NCI-H1930 (cell line): ENCODE results near the gene NTM.
"Not testable (repeated sequence)": the region's sequence is repeated elsewhere in the genome, so short reads cannot be mapped to it uniquely, and the experiment has no call there.

ENCODE experiments used
- DNase-seq, 2 experiments: peaks; one replicate each; lab custom pipeline; 2025; lab: John Stamatoyannopoulos, UW

The NTM gene

DNA sequence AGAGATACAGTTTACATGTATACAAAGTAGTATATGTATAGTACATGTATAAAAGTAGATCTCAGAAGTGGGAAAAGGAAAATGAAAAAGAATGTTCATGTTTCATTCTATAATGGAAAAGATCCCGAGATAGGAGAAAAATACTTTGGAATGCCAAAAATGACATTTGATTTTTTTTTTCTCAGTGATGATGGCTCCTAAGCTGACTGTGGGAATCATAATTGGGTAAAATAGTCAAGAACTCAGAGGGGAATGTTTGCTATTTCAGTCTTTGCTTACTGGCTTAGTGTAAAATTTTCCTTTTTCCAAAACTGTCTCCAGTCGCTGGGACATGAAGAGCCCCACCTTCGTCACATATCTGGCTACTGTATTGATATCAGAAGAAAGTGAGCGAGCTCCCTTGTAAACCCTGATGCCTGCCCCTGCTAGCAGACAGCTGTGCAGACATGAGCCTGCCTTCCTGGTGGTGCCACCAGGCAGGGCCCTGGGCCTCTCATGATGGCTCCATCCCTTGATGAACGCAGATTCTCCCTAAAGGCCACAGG, 944.6 kb downstream of the NTM start:
- DNase-seq: no peak

GRCh38 chr11:132315696-132316095, 945.3 kb downstream of the NTM start:
- DNase-seq: no peak

- no peak for DNase-seq
These were observed 948.2 kb downstream of the NTM start for GRCh38 chr11:132318421-132319157.

DNA sequence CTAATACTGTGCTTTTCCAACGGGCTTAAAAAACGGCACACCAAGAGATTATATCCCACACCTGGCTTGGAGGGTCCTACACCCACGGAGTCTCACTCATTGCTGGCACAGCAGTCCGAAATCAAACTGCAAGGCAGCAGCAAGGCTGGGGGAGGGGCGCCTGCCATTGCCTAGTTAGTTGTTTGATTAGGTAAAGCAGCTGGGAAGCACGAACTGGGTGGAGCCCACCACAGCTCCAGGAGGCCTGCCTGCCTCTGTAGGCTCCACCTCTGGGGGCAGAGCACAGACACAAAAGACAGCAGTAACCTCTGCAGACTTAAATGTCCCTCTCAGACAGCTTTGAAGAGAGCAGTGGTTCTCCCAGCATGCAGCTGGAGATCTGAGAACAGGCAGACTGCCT, 949.0 kb downstream of the NTM start:
- DNase-seq: not testable (repeated sequence)

GRCh38 chr11:132330515-132330914, 960.1 kb downstream of the NTM start:
- DNase-seq: no peak

DNA sequence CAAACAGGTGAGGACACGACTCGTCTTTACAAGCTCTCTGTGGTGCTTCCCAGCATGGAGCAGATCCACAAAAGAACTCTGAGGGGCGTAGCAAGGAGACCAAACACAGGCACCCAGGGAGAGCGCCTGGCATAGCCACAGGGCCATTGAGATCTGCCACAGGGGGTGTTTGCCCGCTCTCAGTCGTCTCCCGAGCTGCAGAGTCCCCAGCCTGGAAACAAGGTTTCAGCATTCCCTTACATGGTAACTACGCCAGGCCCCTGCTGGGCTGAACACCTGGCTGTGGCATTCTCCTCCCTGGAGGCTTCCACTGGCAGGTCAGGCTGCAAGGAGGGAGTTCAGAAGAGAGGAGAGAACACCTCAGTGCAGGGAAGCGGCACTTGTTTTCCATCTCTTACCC, 962.1 kb downstream of the NTM start:
- DNase-seq: no peak

- DNase-seq: no peak
These were observed 964.4 kb downstream of the NTM start for GRCh38 chr11:132334769-132335280.

DNA sequence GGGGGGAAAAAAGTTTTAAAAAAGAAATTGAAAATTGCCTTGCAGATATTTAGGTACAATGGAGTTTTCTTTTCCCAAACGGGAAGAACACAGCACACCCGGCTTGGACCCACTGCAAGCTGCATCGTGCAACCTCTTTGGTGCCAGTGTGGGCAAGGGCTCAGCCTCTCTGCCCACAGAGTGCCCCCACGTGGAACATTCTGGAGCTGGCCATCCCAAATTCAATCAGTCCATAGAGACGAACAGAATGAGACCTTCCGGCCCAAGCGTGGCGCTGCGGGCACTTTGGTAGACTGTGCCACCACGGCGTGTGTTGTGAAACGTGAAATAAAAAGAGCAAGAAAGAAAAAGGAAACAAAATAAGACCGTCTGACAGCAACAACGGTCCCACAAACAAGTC, 964.9 kb downstream of the NTM start:
- no peak for DNase-seq

DNA sequence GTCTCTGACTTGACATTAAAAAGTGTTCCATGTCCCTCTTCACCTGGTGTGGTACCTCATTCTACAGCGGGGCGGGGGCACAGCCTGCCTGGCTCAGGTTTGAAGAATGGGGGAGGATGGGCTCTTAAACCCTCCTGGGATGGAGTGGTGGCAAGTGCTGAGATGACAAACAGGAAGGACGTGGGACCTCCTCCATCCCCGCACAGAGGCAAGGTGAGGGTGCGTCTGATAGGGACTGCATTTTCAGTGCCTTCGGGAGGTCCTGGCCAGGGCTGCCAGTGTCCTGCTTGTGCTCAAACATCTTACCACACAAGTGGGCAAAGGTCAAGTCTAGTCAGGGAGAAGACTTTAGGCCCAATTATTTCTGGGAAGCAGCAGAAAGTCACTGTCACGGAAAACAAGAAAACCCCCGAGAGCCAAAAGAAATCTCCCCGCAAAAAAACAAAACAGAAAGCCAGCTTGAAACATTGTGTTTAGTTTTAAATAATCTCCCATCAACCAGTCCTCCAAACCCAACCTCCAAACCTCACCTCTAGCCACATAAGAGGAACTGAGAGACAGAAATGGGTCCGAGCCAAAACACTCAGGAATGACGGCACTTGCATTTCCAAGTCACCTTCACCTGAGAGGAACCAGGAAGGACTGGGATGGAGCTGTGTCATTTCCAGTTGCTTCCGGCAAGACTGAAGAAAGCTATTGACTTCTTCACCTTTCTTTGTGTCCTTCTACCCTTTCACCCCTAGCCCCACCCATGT, 966.5 kb downstream of the NTM start:
- DNase-seq: no peak

GRCh38 chr11:132337819-132338416, 967.5 kb downstream of the NTM start:
- DNase-seq: no peak

- no peak for DNase-seq
These were observed 972.0 kb downstream of the NTM start for GRCh38 chr11:132342408-132342807.

DNA sequence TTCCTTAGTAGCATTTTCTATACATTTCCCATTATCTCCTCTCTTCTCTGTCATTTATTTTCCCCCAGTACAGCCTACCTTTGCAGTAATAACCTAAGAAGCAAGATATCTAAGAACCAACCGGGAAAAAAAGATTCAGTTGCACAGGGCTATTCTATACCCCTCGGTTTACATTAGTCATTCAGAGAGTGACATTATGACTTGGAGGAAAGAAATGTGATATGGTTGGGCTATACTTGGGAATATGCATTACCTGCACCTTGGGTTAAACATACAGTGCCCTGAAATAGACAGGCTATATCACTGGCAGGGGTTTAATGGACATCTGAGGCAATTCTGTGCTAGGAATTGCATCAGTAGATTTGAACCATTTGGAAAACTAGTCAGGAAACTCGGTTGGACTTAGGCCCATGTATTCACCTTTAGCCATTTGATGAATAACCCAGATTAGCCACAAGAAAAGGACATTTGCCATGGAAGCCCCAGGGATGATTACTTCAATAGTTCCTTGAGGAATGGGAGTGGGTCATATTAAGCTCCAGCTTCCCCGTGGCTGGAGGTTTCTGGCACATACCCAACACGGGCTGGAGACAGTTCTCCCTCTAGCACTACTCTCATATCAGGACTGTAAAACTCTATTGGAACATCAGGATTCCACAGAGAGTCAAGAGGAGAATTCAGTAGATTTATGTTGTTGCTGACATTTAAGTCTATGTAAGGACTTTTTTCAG, 973.2 kb downstream of the NTM start:
- no peak for DNase-seq

DNA sequence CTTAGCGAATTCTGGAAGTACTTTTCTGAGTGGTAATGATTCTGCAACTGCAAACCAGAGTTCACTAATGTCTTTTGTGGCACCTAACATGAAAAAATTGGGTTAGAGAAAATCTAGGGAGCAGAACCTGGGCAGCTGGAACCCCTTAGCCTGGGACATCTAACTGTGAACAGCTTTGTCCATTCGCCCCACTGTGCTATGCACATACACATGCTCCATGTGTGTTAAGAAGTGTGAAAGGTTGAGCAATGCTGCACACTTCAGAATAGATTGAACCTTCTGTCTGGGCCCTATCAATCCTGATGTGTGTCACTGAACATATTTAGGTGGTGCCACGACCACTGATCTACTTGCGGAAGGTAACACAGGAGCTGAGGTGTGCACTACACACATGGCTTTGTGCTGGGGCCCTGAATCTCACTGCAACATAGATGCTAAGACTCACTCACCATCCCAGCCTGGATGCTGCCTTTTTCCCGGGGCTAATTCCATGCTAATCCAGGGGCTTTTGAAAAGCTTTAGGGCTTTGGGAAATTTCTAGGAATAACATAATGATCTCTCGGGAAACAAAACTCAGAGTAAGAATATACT, 976.2 kb downstream of the NTM start:
- DNase-seq: no peak

DNA sequence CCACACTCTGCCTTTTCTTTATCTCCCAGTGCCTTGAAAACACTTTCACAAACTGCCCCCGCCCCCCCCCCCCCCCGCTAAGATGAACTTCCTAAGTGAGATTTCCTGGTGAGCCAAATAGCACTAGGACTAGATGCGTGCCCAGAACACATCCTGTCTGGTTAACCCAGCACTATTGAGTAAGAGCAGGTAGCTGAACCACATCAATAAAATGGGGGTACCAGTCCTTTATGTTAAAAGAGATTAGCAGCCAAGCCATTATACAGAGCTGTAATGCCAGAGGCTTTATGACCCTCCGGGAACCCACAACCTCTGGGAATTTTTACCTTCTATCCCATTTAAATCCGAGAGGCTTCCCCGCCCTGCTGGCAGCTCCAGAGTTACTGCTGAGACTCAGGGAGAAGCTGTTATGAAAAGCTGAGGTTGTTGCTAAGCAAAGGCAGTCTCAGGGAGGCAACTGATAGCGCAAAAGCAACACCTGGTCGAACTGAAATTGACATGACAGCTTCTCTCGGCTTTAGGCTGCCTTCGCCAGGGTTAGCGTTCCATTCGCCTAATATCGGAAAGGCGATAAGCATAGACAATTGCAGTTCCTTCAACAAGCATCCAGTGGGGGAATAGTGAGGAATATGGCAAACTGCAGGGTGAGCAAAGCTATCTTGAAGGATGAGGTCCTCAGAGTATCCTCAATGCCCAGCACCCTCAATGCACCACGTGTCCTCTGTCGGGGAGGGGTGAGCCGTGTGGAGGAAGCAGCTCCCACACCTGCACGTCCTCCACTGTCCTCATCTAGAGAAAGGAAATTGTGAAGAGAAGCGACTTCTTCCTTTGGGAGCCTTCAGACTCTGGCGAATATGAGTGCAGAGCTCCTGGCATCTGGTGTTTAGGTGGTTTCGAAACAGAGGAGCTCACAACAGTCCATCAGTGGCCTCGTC, 977.0 kb downstream of the NTM start:
- DNase-seq: no peak

DNA sequence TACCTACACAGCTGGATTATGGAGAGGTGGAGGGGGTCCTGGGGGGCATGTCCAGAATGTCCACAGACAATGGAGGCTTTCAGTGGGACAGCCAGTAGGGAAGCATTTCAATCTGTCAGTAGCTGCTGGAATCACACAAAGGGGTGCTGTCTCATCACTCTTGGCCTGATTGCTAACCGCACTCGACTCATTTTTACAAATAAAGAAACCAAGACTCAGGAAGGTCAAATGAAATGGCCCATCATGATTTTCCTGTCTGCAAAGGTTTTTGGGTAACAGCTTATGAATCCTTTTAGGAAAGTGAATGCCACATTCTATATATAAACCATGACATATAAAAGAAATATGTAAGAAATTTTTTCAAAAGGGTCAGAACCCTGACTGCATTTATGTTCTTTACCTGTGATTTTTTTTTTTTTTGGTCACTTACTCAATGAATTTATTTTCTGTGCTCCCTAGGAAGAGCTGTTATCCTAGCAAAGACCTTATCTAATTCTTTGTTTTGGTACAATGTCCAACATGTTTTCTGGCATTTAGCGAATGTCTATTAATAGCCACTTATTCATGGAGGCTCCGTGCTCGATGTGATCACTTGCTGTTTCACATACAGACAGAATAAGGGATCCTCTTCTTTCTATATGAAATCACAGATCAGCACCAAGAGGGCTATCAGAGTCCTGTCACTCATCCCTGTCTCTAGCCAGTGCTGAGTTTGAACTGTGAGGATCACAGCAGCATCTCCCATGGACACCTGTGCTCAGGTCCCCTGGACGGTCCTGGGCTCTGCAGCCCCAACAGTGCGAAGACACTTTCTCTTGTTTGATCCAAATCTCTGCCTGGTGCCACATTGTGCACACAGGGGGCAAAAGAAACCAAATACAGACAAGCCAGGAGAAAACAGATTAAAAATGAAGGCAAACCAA, 979.7 kb downstream of the NTM start:
- DNase-seq: no peak

DNA sequence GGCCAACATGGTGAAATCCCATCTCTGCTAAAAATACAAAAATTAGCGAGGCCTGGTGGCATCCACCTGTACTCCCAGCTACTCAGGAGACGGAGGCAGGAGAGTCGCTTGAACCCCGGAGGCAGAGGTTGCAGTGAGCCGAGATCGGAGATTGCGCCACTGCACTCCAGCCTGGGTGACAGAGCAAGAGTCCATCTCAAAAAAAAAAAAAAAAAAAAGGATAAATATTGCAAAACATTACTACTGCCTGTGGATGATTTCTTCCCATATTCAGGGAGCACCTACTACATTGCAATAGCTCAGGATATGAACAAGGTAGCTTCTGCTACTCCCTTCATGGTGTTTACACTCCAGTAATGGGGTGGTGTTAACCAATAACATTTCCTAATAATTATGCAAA, 980.6 kb downstream of the NTM start:
- DNase-seq: no peak

- DNase-seq: no peak
These were observed 982.1 kb downstream of the NTM start for GRCh38 chr11:132352497-132352896.

- DNase-seq: no peak
These were observed 982.8 kb downstream of the NTM start for GRCh38 chr11:132353255-132353654.

DNA sequence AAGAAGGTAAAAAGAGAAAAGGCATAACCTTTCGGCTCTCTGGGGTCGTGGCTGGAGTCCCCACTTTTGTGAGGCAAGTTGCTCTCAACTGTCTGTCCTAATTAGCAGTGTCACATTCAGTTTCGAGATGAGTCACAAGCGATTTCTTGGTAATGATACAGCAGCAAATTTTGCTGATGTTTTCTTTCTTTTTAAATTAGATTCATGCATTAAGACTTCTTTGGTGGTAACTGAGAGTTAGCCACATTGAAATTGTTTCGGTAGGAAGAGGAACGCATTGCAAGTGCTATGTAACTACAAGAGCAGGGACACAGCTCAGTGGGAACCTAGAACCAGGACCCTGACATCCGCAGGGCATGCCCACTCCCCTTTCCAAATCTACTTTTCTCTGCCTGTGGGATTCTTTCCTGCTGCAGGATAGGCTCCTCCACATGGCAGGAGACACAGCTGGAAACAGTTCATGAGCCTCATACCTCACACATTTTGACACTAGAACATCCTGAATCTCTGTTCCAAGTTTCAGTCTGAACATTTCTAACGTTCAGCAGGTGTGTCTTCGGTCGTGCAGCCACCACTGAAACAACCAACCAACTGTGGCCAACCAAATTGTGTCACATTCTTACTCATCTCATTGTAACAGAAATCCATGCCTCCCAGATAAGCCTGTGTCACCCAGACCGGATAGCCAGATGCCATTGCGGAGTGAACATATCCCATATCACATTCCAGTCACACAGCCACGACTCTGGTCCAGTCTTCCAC, 987.6 kb downstream of the NTM start:
- DNase-seq: no peak
